Fibroblast of lung (primary cell): Measurements from ENCODE around the gene DPP6. TPM values are rescaled to one million over a fixed set of nuclear protein-coding genes. Genes with fewer than 3 reads are reported as not detected.

ENCODE experiments used
- DNase-seq, 2 donors: peaks; one replicate each; pipeline versions ENCODE4 v3.0.0 to v3.0.0-alpha.2; 2010; ENCODE audit warnings: low read depth in 2 of 2
- H2AFZ ChIP-seq: 2 replicates; pipeline ENCODE4 v1.5.1; 2012; ENCODE audit warnings: low read length, control low read depth, inconsistent platforms
- H3K27ac ChIP-seq: 2 replicates; pipeline ENCODE4 v1.5.1; 2011; ENCODE audit warnings: low read length, control low read depth; ENCODE audit not compliant: insufficient read depth
- H3K27me3 ChIP-seq: 2 replicates; pipeline ENCODE4 v1.5.1; 2011; ENCODE audit warnings: mild to moderate bottlenecking, low read length; ENCODE audit not compliant: control insufficient read depth, insufficient read depth
- H3K36me3 ChIP-seq: 2 replicates; pipeline ENCODE4 v1.5.1; 2011; ENCODE audit warnings: low read length; ENCODE audit not compliant: control insufficient read depth, insufficient read depth
- H3K4me1 ChIP-seq: 2 replicates; pipeline ENCODE4 v1.5.1; 2011; ENCODE audit warnings: low read length; ENCODE audit not compliant: control insufficient read depth, insufficient read depth; ENCODE audit errors: extremely low read depth
- H3K4me2 ChIP-seq: 2 replicates; pipeline ENCODE4 v1.5.1; 2011; ENCODE audit warnings: low read length, control low read depth; ENCODE audit not compliant: insufficient read depth; ENCODE audit errors: extremely low read depth
- H3K4me3 ChIP-seq, 4 experiments: fragments of 200-600 bp in 1 of 4; sonication (generic) in 1 of 4; replicated peaks in 1 of 4; 2 replicates each; pipeline ENCODE4 v1.5.1; 2011 to 2016; ENCODE audit warnings: low read length in 4 of 4, low read depth in 3 of 4, mild to moderate bottlenecking in 3 of 4, control low read depth in 2 of 4, inconsistent platforms in 1 of 4, mixed read lengths in 1 of 4; ENCODE audit not compliant: insufficient read depth in 1 of 4; ENCODE audit errors: control extremely low read depth in 1 of 4
- H3K79me2 ChIP-seq: 2 replicates; pipeline ENCODE4 v1.5.1; 2012; ENCODE audit warnings: mild to moderate bottlenecking, low read length, inconsistent platforms; ENCODE audit not compliant: control insufficient read depth, insufficient read depth
- H3K9ac ChIP-seq: 2 replicates; pipeline ENCODE4 v1.5.1; 2011; ENCODE audit warnings: mild to moderate bottlenecking, low read length, control low read depth; ENCODE audit not compliant: insufficient read depth
- H3K9me3 ChIP-seq: 2 replicates; pipeline ENCODE4 v1.5.1; 2012; ENCODE audit warnings: low read depth, low read length; ENCODE audit not compliant: control insufficient read depth, insufficient read depth
- H4K20me1 ChIP-seq: 2 replicates; pipeline ENCODE4 v1.5.1; 2011; ENCODE audit warnings: low read length; ENCODE audit not compliant: control insufficient read depth, insufficient read depth; ENCODE audit errors: extremely low read depth
- CTCF ChIP-seq, 2 donors: IDR thresholded peaks in 1 of 2; conservative IDR thresholded peaks in 1 of 2; 1 replicate in 1 of 2; 2 replicates in 1 of 2; pipeline ENCODE4 v1.5.1; 2011 to 2012; ENCODE audit warnings: low read length in 2 of 2, control low read depth in 1 of 2, inconsistent platforms in 1 of 2, low read depth in 1 of 2, mild to moderate bottlenecking in 1 of 2
- EZH2 ChIP-seq: IDR thresholded peaks from 2 replicates; pipeline ENCODE4 v1.5.1; 2012; ENCODE audit warnings: low read length, control low read depth, mild to moderate bottlenecking; ENCODE audit errors: missing control alignments
- polyA plus RNA-seq, 2 donors: library from polyadenylated mRNA; depleted of rRNA in 1 of 2; stranded (reverse) in 1 of 2; unstranded in 1 of 2; fragments of >200 nt; gene quantifications; 2 replicates each; pipeline ENCODE4 v1.2.1, GENCODE V29; 2011 to 2012; ENCODE audit warnings: missing spikeins in 1 of 2
- total RNA-seq: library from RNA; depleted of rRNA; stranded (reverse); fragments of >200 nt; gene quantifications from 2 replicates; pipeline ENCODE4 v1.2.1, GENCODE V29; 2014

DPP6 gene
- total and polyA plus RNA-seq, 2 donors (not counting 1 experiment from before 2014, with no cell fraction given): not detected

- Histone ChIP-seq H2AFZ (no peak overlapping the region), H3K4me2 (no peak overlapping the region), H3K9ac (no peak overlapping the region), H4K20me1 (no peaks in the 10 kb centered on the region), H3K9me3 (no peaks in the 10 kb centered on the region), H3K4me3 (no peak overlapping the region), H3K4me1 (no peaks in the 10 kb centered on the region), H3K27me3 (no peaks in the 10 kb centered on the region), H3K36me3 (no peaks in the 10 kb centered on the region), H3K27ac (no peak overlapping the region), H3K79me2 (no peaks in the 10 kb centered on the region)
- no peak for DNase-seq
- TF ChIP-seq CTCF (conservative IDR thresholded peaks at IDR 0.05 in 1 of 2, IDR thresholded peaks at IDR 0.05 in 1 of 2; ENCODE audit: low read depth in 1 of 2, low read length in 2 of 2) (no peak), EZH2 (no peak)
These were observed 131.3 kb downstream of the DPP6 start for GRCh38 chr7:154183482-154183881.

- Histone ChIP-seq H4K20me1 (no peaks in the 10 kb centered on the region), H3K9me3 (no peaks in the 10 kb centered on the region)
These were observed 131.7 kb downstream of the DPP6 start for GRCh38 chr7:154183946-154184345.

GRCh38 chr7:154186811-154187210, 134.6 kb downstream of the DPP6 start:
- Histone ChIP-seq H3K9ac (no peak overlapping the region), H3K4me1 (no peaks in the 10 kb centered on the region)

More at GRCh38 chr7:154183946-154184345, 131.7 kb downstream of the DPP6 start:
- no peaks in the 10 kb centered on the region for H3K4me1 ChIP-seq
- H3K36me3 ChIP-seq: no peaks in the 10 kb centered on the region
- H3K9ac ChIP-seq: no peak overlapping the region
- H2AFZ ChIP-seq: no peak overlapping the region
- no peak overlapping the region for H3K4me2 ChIP-seq
- no peak overlapping the region for H3K27ac ChIP-seq
- no peaks in the 10 kb centered on the region for H3K27me3 ChIP-seq
- TF ChIP-seq EZH2 (no peak), CTCF (conservative IDR thresholded peaks at IDR 0.05 in 1 of 2, IDR thresholded peaks at IDR 0.05 in 1 of 2; ENCODE audit: low read depth in 1 of 2, low read length in 2 of 2) (no peak)
- DNase-seq: no peak
- H3K4me3 ChIP-seq: no peak overlapping the region
- no peaks in the 10 kb centered on the region for H3K79me2 ChIP-seq

More at GRCh38 chr7:154186811-154187210, 134.6 kb downstream of the DPP6 start:
- Histone ChIP-seq H3K27me3 (no peaks in the 10 kb centered on the region), H3K9me3 (no peaks in the 10 kb centered on the region), H3K27ac (no peak overlapping the region), H3K79me2 (no peaks in the 10 kb centered on the region), H3K4me2 (no peak overlapping the region), H4K20me1 (no peaks in the 10 kb centered on the region), H3K4me3 (no peak overlapping the region), H2AFZ (no peak overlapping the region), H3K36me3 (no peaks in the 10 kb centered on the region)
- TF ChIP-seq EZH2 (no peak), CTCF (conservative IDR thresholded peaks at IDR 0.05 in 1 of 2, IDR thresholded peaks at IDR 0.05 in 1 of 2; ENCODE audit: low read depth in 1 of 2, low read length in 2 of 2) (no peak)
- DNase-seq: no peak
